NCI-H2227 treated with DMSO at 0.1 percent for 48 hours (cell line): ENCODE results near the gene AIFM3.
"Not testable (repeated sequence)": the region's sequence is repeated elsewhere in the genome, so short reads cannot be mapped to it uniquely, and the experiment has no call there.

ENCODE experiments used
- DNase-seq: peaks from one replicate; lab custom pipeline; 2025; lab: John Stamatoyannopoulos, UW

AIFM3 gene

DNA sequence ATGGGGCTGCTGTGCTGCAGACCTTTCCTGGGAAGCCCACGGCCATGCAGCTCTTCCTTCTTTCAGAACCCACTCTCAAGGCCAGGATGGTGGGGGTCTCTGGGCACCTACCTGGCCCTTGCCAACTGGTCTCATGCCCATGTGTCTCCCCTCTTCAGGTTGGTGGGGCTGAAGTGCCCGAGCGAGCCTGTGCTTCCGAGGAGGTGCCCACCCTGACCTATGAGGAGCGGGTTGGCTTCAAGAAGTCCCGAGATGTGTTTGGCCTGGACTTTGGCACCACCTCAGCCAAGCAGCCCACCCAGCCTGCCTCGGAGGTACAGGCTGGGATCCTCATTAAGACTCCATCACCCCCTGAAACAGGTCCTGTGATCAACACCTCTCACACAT lies 25.0 kb downstream of the AIFM3 start:
- DNase-seq, result no peak

DNA sequence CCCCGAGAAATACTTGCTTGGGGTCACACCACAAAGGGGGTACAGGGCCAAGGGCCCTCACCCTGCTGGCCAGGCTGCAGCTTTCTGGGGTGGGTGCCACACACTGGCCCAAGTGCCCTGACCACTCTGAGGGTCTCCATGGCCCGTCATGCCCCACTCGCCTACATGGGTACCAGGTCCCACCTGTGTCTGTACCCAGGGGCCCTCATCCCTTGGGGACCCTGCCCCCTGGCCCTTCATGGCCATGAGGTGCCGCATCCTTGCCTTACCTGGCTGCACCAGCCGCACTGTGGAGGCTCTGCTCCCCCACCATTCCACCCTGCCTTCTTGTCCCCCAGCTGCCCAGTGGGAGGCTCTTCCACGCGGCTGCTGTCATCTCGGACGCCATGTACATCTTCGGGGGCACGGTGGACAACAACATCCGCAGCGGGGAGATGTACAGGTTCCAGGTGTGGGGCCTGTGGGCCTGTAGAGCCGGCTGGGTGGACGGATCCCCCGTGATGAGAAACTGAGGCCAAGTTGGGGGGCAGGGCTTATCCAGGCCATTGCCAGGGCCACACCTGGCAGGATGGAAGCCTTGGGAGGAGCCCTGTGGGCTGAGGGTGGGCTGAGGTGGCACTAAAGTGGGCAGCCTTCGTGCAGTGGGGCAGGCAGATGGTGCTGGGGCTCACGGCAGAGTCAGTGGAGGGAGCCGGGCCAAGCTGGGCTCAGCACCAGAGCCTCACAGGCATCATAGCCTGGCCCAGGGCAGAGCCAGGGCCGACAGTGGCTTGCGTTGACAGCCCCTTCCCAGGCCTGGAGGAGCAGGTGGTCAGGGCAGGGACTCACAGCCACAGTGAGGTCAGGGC lies 25.6 kb downstream of the AIFM3 start:
- no peak for DNase-seq

DNA sequence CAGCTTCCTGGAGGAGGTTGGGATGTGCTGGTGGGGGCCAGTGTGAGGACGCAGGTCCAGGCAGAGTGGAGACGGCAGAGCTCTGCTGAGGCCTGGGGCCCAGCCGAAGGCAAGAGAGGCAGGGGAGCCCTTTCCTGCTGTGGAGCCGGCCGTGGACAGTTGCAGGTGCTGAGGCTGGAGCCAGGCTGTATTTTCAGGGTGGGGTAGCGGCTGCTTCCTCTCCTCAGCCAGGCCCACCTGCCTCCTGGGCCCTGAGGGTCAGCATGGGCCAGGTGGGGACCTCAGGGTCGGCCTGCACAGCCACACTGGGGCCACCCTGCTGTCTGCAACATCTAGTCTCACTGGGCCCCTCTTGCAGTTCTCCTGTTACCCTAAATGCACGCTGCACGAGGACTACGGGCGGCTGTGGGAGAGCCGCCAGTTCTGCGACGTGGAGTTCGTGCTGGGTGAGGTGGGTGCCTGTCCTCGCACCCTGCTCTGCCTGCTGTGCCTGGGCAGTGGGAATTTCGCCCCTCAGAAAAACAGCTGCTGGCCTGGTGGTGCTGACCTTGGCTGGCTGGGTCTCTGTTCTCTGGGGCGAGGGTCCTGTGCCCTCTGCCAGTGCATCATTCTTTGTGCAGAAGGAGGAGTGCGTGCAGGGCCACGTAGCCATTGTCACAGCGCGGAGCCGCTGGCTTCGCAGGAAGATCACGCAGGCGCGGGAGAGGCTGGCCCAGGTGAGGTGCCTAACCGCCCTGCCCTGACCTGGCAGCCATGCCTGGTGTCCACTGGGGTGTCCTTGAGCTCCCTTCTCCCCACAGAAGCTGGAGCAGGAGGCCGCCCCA lies 26.5 kb downstream of the AIFM3 start:
- DNase-seq, result no peak

DNA sequence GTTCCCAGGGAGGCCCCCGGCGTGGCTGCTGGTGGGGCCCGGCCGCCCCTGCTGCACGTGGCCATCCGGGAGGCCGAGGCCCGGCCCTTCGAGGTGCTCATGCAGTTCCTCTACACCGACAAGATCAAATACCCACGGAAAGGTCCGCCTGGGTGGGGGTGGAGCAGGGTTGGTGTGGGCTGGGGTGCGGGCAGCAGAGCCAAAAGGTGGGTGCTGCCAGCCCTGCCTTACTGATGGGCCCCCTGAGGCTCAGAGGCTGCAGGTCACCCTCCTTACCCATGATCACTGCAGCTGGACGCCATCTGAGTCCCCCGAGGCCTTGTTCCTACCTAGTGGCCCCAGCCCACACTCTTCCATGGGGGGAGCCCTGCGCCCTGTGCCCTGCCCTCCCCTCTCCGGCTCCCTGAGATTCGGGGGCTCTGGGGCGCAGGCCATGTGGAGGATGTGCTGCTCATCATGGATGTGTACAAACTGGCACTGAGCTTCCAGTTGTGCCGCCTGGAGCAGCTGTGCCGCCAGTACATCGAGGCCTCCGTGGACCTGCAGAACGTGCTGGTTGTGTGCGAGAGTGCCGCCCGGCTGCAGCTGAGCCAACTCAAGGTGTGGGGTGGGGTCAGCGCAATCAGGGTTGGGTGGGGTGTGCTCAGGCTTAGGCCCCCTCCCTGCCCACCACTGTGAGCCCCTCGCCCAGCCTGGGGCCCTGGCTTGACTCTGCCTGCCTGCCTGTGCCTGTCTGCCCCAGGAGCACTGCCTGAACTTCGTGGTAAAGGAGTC lies 27.3 kb downstream of the AIFM3 start:
- no peak for DNase-seq

DNA sequence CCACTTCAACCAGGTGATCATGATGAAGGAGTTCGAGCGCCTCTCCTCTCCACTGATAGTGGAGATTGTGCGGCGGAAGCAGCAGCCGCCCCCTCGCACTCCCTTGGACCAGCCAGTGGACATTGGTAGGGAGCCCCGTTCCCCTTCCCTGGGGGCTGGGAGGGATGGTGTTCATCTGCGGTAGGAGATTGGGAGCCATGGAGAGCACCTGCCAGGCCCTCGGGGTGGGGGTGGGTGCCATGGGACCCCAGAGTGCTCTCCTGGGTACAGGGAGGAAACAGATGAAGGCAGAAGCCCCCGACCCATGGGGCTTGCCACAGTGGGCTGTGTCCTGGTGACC lies 27.8 kb downstream of the AIFM3 start:
- no peak for DNase-seq

DNA sequence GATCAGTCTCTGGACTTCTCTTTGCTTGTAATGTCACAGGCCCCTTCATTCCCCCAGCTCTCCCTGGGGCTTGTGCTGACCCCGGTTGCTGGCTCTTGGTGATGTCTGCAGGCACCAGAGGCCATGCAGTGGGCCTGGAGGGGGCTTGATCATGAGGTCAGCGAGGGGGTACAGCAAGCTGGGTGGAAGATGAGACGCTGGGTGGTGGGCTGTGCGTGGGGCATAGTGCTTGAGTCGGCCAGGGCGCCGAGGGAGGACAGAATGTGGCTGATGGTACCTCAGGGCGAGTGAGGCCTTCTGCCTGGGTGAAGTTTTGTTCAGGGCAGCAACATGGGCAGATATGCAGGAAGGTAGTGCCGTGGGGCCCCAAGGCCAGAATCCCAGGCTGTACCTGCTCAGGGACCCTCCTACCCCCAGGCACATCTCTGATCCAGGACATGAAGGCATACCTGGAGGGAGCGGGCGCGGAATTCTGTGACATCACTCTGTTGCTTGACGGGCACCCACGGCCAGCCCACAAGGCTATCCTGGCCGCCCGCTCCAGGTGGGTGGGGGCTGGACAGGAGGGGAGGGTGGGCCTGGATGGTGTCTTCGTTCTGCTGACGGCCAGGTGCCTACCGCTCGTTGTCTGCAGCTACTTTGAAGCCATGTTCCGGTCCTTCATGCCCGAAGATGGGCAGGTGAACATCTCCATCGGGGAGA lies 28.4 kb downstream of the AIFM3 start:
- no peak for DNase-seq

DNA sequence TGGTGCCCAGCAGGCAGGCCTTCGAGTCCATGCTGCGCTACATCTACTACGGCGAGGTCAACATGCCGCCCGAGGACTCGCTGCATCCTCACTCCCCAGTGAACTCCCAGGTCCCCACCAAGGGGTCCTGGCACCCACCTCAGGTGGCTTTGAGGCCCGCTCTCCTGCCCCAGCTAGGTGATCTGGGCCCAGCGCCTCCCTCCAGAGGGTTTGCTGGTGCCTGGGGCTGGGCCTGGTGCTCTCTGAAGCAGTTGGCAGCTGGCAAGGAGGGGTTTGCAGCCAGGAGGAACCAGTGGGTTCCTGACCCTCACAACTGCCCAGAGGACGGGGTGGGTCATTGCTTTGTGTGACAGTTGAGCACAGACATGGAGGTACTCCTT lies 29.0 kb downstream of the AIFM3 start:
- no peak for DNase-seq

DNA sequence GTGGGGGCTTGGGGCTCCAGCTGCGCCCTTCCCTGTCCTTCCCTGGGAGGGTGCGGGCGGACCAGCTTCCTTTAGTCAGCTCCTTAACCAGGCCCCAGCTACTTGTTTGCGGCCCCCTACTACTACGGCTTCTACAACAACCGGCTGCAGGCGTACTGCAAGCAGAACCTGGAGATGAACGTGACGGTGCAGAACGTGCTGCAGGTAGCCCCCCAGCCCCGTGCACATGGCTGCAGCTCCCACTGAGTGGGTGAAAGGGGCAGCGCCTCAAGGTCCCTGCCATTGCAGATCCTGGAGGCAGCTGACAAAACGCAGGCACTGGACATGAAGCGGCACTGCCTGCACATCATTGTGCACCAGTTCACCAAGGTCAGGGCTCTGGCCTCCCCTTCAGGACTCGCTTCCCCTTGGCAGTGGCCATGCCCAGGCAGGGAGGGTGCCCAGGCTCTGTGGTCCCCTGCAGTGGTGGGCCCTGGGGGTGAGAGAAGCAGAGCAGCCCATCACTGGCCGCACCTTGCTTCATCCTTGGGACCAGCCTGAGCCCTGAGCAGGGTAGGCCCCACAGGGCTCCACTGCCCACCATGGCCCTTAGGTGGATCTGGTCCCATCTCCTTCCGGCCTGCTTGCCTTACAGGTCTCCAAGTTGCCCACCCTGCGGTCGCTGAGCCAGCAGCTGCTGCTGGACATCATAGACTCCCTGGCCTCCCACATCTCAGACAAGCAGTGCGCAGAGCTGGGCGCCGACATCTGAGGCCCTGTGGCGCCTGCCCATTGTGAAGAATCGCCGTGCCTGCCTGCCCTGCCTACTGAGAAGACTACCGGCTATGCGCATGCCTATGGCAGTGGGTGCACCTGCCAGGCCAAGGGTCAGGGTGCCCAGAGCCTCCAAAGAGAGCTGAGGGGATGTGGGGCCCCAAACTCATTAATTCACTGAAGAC lies 29.8 kb downstream of the AIFM3 start:
- no peak for DNase-seq

DNA sequence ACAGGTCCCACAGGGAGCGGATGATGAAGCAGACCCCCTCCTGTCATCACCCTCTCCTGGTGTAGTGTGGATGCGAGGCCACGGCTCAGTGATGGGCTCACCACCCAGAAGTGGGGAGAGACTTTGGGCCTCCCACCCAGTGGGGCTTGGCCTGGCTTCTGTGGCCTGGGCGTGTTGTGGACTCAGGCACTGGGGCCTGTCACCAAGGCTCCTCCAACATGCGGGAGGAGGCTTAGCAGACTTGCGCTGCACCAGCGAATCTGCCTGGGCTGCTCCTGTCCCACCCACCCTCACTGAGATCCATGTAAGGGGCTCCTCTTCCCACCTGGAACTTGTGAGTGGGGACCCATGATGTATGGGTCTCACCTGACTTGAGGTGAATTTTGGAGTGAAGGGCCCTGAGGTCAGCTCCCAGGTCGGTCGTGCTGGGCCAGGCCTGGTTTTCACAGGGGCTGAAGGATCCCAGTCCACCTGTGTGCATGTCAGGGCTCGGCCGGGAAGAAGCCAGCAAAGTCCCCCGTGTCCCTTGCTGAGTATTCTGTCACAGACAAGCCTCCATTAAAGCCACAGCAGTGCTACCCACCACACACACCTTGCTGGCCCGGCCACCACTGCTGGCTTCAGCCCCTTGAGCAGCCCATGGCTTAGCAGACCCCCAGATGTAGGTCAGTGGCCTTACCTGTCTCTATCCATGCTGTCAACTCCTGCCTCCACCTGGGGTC lies 30.6 kb downstream of the AIFM3 start:
- DNase-seq, result no peak

DNA sequence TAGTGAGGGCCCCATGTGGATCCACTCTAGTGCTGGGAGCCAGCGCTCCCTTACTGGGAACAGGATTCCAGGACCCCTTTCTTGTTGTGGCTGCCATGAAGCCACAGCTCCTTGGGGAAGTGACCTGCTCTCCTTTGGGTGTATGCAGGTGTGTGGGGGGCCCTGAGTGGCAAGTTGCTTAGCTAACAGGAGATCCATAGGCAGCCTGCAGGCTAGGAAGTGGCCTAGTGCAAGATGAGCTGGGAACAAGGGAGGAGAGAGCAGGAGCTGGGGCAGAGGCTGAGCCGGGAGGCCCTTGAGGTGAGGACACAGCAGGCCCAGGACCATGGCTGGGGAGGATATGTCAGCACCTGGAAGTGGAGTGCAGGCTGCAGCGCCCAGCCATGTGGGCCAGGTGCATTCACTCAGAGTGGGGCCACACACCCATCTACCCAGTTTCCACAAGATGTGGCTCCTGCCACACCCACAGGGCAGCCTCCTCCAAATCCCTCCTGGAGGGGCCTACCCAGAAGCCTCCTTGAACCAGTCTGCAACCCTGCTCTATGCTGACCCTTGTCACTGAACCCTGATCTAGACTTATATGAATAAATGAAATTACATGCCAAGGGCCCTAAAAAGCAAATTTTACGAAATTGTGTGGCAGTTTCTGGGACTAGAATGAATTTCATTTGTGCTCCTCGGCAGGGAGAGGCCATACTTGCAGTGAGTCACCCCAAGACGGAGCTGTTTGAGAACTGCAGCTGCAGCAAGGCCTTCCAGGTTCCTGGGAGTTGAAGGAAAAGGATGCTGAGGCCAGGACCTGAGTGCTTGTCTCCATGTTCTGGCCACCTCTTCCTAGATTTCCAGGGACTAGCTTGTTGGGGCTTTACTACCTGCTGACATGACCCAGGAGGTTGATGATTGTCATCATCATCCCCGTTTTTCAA lies 31.6 kb downstream of the AIFM3 start:
- DNase-seq, result no peak

DNA sequence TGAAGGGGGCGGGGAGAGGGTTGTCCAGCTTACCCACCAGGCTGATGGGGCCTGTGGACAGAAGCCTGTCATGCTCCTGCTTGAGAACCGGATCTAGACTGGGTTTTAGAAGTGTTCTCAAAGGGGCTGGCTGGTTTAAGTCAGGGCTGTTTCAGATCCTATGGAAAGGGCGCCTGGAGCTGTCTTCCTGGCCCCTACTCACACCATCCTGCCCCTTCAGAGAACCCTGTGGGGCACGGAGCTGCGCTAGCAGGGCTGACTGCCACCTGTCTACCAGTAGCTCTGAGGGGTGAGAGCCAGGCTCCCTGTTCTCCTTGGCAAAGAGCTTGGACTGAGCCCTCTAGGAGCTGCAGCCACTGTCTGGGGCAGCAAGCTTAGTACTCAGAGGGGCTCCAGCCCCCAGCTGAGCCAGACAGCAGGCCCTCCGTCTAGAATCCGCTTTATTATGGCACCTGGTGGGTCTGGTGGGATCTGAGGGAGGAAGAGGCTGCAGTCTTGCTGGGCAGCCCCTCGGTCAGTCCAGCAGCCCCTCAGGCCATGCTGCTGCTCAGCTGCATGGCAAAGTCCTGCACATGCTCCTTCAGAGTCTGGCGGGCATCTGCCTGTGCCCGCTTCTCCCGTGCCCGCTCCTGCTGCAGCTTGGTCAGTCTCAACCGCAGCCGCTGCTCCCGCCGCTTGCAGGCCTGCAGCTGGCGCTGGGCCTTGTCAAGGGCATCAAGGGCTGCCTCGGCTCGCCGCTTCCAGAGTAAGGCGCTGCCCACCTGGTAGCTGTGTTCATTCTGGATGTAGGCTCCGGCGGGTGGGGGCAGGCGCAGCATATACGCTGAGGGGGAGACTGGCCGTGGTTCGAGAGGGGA lies 32.5 kb downstream of the AIFM3 start:
- DNase-seq, result no peak

DNA sequence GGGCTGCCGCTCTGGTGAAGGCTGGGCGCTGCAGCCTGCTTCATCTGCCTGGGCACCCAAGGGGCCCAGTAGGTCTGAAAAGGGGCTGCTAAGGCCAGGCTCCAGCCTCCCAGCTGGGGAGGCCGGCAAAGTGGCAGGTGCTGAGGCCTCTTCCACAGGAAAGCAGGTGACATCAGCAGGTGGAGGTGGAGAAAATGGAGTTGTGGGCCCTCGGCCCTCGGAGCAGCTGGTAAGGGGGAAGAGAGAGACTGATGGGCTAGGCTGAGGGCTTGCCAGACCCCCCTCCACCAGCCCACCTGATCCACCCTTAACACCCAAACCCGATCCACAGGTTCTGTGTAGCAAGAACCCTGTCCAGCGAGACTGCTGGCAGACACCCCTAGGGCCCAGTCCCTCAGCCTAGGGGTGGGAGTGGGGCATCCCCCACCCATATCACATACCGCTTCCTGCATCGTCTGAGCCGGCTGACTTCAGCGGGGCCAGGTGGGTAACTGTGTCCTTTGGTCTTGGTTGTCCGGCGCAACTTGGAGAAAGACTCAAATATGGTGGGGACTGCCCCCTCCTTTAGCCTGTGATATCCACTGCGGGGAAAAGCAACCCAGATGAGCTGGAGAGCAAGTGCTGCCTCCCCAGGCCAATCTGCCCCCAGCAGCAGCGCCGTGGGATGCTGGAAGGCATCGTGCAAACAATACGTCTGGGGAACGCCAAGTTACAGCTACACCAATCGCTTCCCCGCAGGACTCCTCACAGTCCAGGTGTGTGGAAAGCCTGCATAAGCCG lies 33.3 kb downstream of the AIFM3 start:
- no peak for DNase-seq

DNA sequence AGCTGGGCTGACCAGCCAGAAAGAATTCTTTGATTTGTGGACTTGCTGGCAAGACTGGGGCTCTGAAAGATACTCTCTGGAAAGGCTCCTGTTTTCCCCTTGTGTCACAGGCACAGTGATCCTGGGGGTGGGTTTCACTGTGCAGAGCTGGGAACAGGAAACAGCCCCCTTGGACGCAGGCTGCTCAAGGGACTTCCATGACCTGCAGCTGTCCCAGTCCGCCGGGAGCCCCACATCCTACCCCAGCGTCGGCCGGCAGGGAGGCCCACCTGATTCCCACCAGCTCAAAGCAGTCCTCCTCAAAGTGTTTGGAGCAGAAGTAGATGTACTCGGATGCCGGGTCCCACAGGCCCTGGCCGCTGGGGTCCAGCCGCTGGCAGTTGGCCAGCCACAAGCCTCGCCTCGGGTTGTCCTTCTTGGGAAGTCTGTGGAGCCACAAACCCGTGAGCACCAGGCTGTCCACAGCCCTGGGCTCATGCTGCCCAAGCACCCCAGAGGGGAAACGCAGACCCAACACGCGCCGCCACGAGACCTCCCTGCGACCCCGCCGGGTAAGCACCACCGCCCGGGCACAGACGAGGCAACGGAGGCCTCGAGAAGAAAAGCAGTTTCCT lies 34.0 kb downstream of the AIFM3 start:
- no peak for DNase-seq

DNA sequence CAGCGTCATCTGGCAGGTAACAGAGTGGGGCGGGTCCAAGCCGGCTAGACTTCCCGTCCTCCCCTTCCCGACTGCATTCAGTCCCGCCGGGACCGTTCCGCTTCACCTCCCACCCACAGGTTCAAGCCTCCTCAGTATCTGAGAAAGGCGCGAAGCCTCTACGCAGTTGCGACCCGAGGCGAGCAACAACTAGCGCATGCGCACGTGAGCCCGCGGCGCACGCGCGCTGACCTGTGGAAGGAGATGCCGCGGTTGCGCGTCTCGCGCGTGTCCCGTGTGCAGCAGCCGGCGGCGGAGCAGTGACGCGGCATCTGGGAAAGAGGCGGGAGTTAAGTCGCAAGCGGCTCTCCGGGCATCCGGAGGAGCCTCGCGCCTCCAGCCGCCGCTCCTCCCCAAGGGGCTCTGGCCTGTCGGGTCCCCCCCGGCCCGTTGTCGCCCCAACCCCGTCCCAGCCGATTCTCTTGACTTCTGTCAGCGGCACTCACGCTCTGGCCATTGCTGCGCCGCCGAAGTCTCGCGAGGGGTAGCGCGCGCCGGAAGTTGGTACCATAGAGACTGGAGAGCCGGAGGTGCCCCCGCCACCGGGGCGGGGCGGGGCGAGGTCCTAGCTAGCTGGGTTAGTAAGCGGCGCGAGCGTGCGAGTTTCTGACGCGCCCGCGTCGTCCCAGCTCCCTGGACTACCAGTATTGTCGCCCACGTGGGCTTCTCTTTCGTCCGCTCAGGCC lies 34.7 kb downstream of the AIFM3 start, which contains the start of gene THAP7:
Gene THAP7 (minus strand): TSS at position 518 of the 725 bp plus-strand sequence. CDS start 207 bp downstream, at position 311.
- DNase-seq, result peak; percentile 98

DNA sequence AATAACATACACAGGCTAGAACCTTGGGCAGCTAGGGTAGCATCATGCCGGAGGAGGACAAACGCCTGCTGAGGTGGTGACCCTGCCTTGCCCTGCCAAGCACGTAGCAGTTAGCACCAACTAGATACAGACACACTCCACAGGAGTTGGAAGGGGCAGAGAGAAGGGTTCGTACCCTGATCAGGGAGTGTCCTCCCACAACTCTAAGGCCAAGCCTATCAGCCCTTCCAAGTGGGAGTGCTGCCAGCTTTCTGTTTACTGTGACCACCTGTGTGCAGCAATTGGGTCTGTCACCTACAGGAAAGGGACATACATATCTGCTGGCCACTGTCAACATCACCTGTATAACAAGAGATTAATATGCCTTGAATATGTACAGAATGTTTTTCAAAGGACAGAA lies 36.7 kb downstream of the AIFM3 start:
- DNase-seq, result no peak

DNA sequence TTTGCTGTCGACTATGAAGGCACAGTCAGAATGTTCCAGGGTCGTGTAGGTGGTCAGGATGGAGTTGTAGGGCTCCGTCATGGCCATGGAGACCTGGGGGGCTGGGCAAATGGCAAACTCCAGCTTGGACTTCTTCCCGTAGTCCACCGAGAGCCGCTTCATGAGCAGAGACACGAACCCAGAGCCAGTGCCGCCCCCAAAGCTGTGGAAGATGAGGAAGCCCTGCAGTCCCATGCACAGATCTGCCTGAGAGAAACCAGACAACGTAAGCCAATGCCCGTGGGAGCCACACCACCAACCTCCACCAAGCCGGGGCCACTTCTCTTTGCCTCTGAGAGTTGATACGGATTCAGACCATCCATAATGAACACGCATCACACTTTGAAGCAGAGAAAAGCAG lies 42.2 kb downstream of the AIFM3 start:
- not testable (repeated sequence) for DNase-seq
